Endothelial cell of hepatic sinusoid (primary cell): Measurements from ENCODE around the gene PRKAA1.

Experiments used
- in situ Hi-C: cut with HindIII; loops from 2 replicates; pipeline ENCODE4 v1.10.0; 2017; ENCODE audit warnings: low sequenced_read_pairs

PRKAA1 gene

GRCh38 chr5:40798012-40798800 is at the start of gene PRKAA1:
Gene PRKAA1 (minus strand): TSS chr5:40798374. CDS start chr5:40798189, 185 bp downstream.
- in situ Hi-C loops = no loop called here

GRCh38 chr5:40847525-40847924 is 49.4 kb upstream of the PRKAA1 start:
- in situ Hi-C loops = no loop called here

- in situ Hi-C loops = no loop called here
Observed at GRCh38 chr5:40846371-40846770, 48.2 kb upstream of the PRKAA1 start.

DNA sequence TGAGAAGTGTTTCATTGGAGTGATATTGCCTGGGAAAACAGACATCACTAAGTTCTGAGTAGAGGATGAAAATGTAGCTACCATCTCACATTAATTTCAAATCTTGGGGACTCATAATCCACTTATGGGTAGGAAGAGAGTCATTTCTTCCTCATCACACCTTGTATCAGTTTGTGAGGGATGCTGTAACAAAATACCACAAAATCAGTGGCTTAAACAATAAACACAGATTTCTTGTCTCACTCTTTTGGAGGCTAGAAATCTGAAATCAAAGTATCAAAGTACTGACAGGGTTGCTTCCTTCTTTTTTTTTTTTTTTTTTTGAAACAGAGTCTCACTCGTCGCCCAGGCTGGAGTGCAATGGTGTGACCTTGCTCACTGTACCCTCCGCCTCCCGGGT is 46.4 kb upstream of the PRKAA1 start:
- in situ Hi-C loops = loop anchor here (5.0 kb wide), 1 partner anchor 48 kb away; no protein-coding TSS in a partner anchor

GRCh38 chr5:40842351-40842750 is 44.2 kb upstream of the PRKAA1 start:
- in situ Hi-C loops = loop anchor here (5.0 kb wide), 1 partner anchor 50 kb away; no protein-coding TSS in a partner anchor

- in situ Hi-C loops = loop anchor here (5.0 kb wide), 1 partner anchor 51 kb away; no protein-coding TSS in a partner anchor
Observed at GRCh38 chr5:40841068-40841805, 43.1 kb upstream of the PRKAA1 start, which contains the start of gene CARD6. Gene CARD6 (plus strand): TSS chr5:40841367. CDS start chr5:40841383, 16 bp downstream.

- in situ Hi-C loops = no loop called here
Observed at GRCh38 chr5:40838086-40838485, 39.9 kb upstream of the PRKAA1 start.

DNA sequence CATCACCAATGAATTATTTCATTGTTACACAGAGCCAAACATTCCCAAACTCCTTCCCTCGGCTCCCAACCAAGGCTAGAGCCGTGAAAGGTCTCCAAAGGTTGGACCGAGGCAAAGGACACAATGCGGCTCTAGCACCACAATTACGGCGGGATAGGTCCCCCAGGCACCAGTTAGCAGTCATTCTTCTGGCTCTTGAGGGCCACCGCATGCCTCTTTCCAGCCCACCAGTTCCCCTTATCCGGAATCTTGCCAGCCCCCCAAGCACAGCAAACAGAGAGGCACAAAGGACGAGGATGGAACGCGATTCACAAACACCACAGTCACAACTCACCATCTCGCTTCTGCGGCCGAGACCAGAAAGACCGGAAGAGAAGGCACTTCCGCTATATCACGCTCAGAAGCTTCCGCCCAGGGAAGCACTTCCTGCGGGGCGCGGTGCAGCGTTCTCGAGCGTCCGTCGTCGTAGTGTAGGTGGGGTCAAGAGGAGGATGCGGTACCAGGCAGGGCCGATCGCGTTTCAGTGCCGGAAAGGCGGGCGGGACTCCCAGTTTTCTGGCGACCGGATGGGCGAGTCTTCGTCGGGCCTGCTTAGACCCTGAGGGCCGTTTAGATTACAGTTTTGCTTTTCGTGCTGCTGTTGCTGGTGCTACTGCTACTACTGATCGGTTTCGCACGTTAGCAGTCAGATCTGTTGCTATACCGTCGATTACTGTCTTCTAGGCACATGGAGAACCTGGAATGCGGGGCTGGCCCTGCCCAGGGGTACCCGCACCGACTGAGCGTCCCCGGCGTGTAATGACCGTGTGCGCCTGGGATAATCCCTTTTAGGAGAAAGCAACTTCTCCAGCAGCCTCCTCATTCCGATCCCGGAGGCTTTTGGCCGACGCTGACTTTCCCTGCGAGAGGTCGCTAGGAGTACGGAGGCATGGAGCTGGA is 36.9 kb upstream of the PRKAA1 start, which contains the start of gene RPL37:
Gene RPL37 (minus strand): TSS at position 374 of the 939 bp plus-strand sequence. CDS start 37 bp downstream, at position 337.
- in situ Hi-C loops = no loop called here

GRCh38 chr5:40834391-40834848 is 36.2 kb upstream of the PRKAA1 start:
- in situ Hi-C loops = no loop called here

DNA sequence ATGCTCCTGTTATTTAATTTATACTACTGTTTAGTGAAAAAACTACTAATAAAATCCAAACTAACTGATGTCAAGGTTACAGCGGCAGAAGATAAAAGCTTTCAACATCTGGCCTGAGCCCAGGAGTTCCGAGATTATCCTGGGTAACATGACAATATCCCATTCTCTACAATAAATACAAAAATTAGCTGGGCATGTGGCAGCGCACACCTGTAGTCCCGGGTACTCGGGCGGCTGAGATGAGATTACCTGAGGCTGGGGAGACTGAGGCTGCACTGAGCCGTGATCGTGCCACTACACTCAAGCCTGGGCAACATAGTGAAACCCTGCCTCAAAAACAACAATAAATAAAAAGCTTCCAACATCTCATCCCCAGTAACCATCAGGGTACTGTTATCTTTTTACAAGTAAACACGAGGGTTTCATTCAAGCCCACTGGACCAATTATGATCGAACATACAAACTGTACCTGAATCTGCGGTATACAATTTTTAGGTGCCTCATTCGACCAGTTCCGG is 35.6 kb upstream of the PRKAA1 start:
- in situ Hi-C loops = no loop called here

- in situ Hi-C loops = no loop called here
Observed at GRCh38 chr5:40832345-40832744, 34.2 kb upstream of the PRKAA1 start.

- in situ Hi-C loops = no loop called here
Observed at GRCh38 chr5:40831346-40832210, 33.4 kb upstream of the PRKAA1 start.

GRCh38 chr5:40829748-40830533 is 31.8 kb upstream of the PRKAA1 start:
- in situ Hi-C loops = no loop called here

DNA sequence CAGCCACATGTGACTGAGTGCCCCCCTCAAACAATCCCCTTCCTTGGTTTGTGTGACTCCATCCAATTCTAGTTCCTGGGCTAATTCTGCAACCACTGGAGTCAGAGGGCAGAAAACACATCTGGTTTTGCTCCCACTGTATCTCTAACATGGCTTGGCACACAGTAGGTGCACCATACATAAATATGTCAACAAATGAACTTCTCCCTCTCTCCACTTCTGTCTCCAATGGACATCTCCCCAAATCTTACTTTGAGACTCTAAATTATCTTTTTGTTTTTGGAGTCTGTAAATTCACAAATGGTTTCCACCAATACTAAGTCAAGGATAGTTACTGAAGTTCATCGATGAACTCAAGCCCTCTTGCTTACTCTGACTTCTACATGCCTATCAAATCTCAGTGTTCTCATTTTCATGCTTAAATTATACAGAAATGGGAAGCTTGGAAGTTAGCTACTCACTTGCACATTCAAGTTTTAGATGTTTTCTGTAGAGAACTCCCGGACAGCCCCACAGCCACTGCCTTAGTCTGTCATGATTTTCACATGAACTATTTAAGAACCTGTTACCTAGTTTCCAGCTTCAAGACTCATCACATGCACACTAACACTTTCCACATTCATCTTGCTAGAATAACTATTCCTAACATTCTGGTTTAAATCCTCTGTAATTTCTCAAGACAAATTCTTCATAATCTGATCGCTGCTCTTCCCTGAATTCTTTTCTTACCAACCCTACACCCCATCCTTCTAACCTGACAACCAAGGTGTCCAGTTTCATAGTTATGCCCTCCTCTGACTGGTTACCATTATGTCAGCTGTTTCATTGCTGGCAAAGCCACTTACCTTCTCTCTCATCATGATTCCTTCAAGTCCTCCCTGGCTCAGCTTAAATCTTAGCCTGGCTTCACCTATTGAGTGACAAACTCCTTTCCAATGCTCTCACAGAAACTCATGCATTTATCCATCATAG is 30.8 kb upstream of the PRKAA1 start:
- in situ Hi-C loops = no loop called here

- in situ Hi-C loops = no loop called here
Observed at GRCh38 chr5:40828021-40828631, 30.0 kb upstream of the PRKAA1 start.

- in situ Hi-C loops = no loop called here
Observed at GRCh38 chr5:40827188-40827977, 29.2 kb upstream of the PRKAA1 start.
